Bone marrow (tissue), 2 donors: ENCODE data around the gene FRA10AC1.
"Not testable (repeated sequence)": the region's sequence is repeated elsewhere in the genome, so short reads cannot be mapped to it uniquely, and the experiment has no call there.

Source experiments
- DNase-seq, 2 donors: peaks; one replicate each; lab custom pipeline; 2025; lab: John Stamatoyannopoulos, UW

The FRA10AC1 gene

GRCh38 chr10:93703066-93703465 is 674 bp upstream of the FRA10AC1 start:
- no peak for DNase-seq

GRCh38 chr10:93701866-93702209 is 554 bp downstream of the FRA10AC1 start:
- peak in 1 of 2 donors; percentile 32 for DNase-seq

- no peak for DNase-seq
Measured at GRCh38 chr10:93697207-93697606, 5.2 kb downstream of the FRA10AC1 start.

GRCh38 chr10:93696582-93696981 is 5.8 kb downstream of the FRA10AC1 start:
- not testable (repeated sequence) for DNase-seq

GRCh38 chr10:93695740-93696139 is 6.7 kb downstream of the FRA10AC1 start:
- no peak for DNase-seq

- DNase-seq, result no peak
Measured at GRCh38 chr10:93687737-93688136, 14.7 kb downstream of the FRA10AC1 start.

GRCh38 chr10:93680412-93681047 is 21.9 kb downstream of the FRA10AC1 start:
- no peak for DNase-seq

GRCh38 chr10:93678805-93679587 is 23.4 kb downstream of the FRA10AC1 start:
- DNase-seq, result no peak

GRCh38 chr10:93678386-93678785 is 24.0 kb downstream of the FRA10AC1 start:
- DNase-seq, result no peak

GRCh38 chr10:93673791-93674190 is 28.6 kb downstream of the FRA10AC1 start:
- no peak for DNase-seq

- no peak for DNase-seq
Measured at GRCh38 chr10:93672890-93673289, 29.5 kb downstream of the FRA10AC1 start.

- DNase-seq, result no peak
Measured at GRCh38 chr10:93672022-93672678, 30.2 kb downstream of the FRA10AC1 start.

- no peak for DNase-seq
Measured at GRCh38 chr10:93671042-93671441, 31.4 kb downstream of the FRA10AC1 start.

GRCh38 chr10:93670372-93670771 is 32.0 kb downstream of the FRA10AC1 start:
- DNase-seq, result no peak

- DNase-seq, result no peak
Measured at GRCh38 chr10:93667795-93668194, 34.6 kb downstream of the FRA10AC1 start.

GRCh38 chr10:93666030-93666429 is 36.4 kb downstream of the FRA10AC1 start:
- no peak for DNase-seq

- DNase-seq, result no peak
Measured at GRCh38 chr10:93657757-93658156, 44.6 kb downstream of the FRA10AC1 start.

GRCh38 chr10:93656155-93656554 is 46.2 kb downstream of the FRA10AC1 start:
- DNase-seq, result no peak

- no peak for DNase-seq
Measured at GRCh38 chr10:93654201-93654600, 48.2 kb downstream of the FRA10AC1 start.

- DNase-seq, result no peak
Measured at GRCh38 chr10:93652857-93653256, 49.5 kb downstream of the FRA10AC1 start.

- no peak for DNase-seq
Measured at GRCh38 chr10:93639791-93640190, 62.6 kb downstream of the FRA10AC1 start.

GRCh38 chr10:93630625-93631557 is 71.5 kb downstream of the FRA10AC1 start:
- no peak for DNase-seq
